K562 (cell line): Measurements from ENCODE around the gene EFEMP2. TPM values are rescaled to one million over a fixed set of nuclear protein-coding genes. Genes with fewer than 3 reads are reported as not detected.

Experiments
- ATAC-seq: fragments of 200-7000 bp; cut with Tn5 transposase; 3 replicates; pipeline ENCODE4 v1.9.1; 2020; ENCODE audit warnings: moderate library complexity
- BruUV-seq: library from RNA; stranded (reverse); fragments of 400-500 nt; replicated peaks from 2 replicates; lab custom pipeline; 2021; lab: Mats Ljungman, UMichigan
- CTCF ChIA-PET: fragments of 300-600 bp; formaldehyde crosslinking; extraction: SDS; loops from one replicate; lab custom pipeline; 2021; ENCODE audit warnings: low intra/inter-chr PET ratio; lab: Yijun Ruan, JAX
- POLR2A ChIA-PET: fragments of 300-600, 350-650 bp; sonication (Branson Sonifier 250); formaldehyde crosslinking; extraction: SDS; loops from one replicate; lab custom pipeline; 2021; ENCODE audit warnings: antibody characterized with exemption, inconsistent platforms; lab: Yijun Ruan, JAX
- DNase-seq, 4 experiments: peaks; one replicate each; pipeline versions ENCODE4 v3.0.0 to v3.0.0-alpha.2; 2011 to 2018; ENCODE audit warnings: low spot score in 3 of 4, mixed read lengths in 3 of 4; ENCODE audit errors: extremely low read depth in 1 of 4
- FAIRE-seq: peaks from 2 replicates; lab custom pipeline; 2011; peaks lifted over from hg19 to GRCh38; lab: Jason Lieb, UNC
- H2AFZ ChIP-seq: 2 replicates; pipeline ENCODE4 v1.6.0; 2011; ENCODE audit warnings: low read depth, low read length, control low read depth, inconsistent platforms
- H3K27ac ChIP-seq: fragments of 200-600 bp; 3 replicates; pipeline ENCODE4 v1.8.0; 2011; ENCODE audit warnings: low read depth, mild to moderate bottlenecking, control low read depth, inconsistent platforms, low read length, moderate library complexity, mixed read lengths; ENCODE audit errors: extremely low read depth
- H3K27me3 ChIP-seq, 2 experiments: fragments of 300-600 bp in 1 of 2; 2 replicates in 1 of 2; 3 replicates in 1 of 2; pipeline versions ENCODE4 v1.6.0 to v1.8.0; 2011; ENCODE audit warnings: inconsistent platforms in 2 of 2, low read length in 2 of 2, mild to moderate bottlenecking in 1 of 2, mixed read lengths in 1 of 2, moderate library complexity in 1 of 2; ENCODE audit not compliant: control insufficient read depth in 2 of 2, insufficient read depth in 2 of 2
- H3K36me3 ChIP-seq: fragments of 300-600 bp; 3 replicates; pipeline ENCODE4 v1.8.0; 2011; ENCODE audit warnings: mild to moderate bottlenecking, low read length, inconsistent platforms; ENCODE audit not compliant: control insufficient read depth, insufficient read depth
- H3K4me1 ChIP-seq, 2 experiments: fragments of 200-600 bp in 1 of 2; replicated peaks in 1 of 2; 2 replicates in 1 of 2; 3 replicates in 1 of 2; pipeline versions ENCODE4 v1.5.1 to v1.8.0; 2011; ENCODE audit warnings: inconsistent platforms in 2 of 2, low read length in 2 of 2, mild to moderate bottlenecking in 1 of 2, mixed read lengths in 1 of 2, moderate library complexity in 1 of 2; ENCODE audit not compliant: control insufficient read depth in 2 of 2, insufficient read depth in 2 of 2
- H3K4me2 ChIP-seq: 2 replicates; pipeline ENCODE4 v1.6.1; 2011; ENCODE audit warnings: low read length, control low read depth, inconsistent platforms, mixed read lengths; ENCODE audit not compliant: insufficient read depth
- H3K4me3 ChIP-seq: fragments of 200-600 bp; sonication (generic), shearing (Covaris generic); 2 replicates; pipeline ENCODE4 v1.5.1; 2016; ENCODE audit warnings: control low read depth, inconsistent platforms
- H3K79me2 ChIP-seq: fragments of 200-600 bp; 3 replicates; pipeline ENCODE4 v1.8.0; 2011; ENCODE audit warnings: low read length, inconsistent platforms; ENCODE audit not compliant: control insufficient read depth, insufficient read depth
- H3K9ac ChIP-seq, 2 experiments: 2 replicates each; pipeline versions ENCODE4 v1.6.0 to v1.6.1; 2011; ENCODE audit warnings: low read depth in 2 of 2, low read length in 2 of 2, control low read depth in 1 of 2, inconsistent platforms in 1 of 2, mild to moderate bottlenecking in 1 of 2, mixed read lengths in 1 of 2; ENCODE audit not compliant: insufficient read depth in 1 of 2
- H3K9me1 ChIP-seq: one replicate; pipeline ENCODE4 v1.6.0; 2011; ENCODE audit warnings: inconsistent platforms, mild to moderate bottlenecking, low read length, moderate library complexity; ENCODE audit not compliant: control insufficient read depth, insufficient read depth
- H3K9me3 ChIP-seq: replicated peaks from 2 replicates; pipeline ENCODE4 v1.5.1; 2011; ENCODE audit warnings: low read depth, low read length, inconsistent platforms; ENCODE audit not compliant: control insufficient read depth, insufficient read depth
- H4K20me1 ChIP-seq: replicated peaks from 2 replicates; pipeline ENCODE4 v1.6.1; 2011; ENCODE audit warnings: low read length, inconsistent platforms, mixed read lengths; ENCODE audit not compliant: control insufficient read depth, insufficient read depth
- CREB1 ChIP-seq, 2 experiments: sonication (generic) in 1 of 2; formaldehyde crosslinking in 1 of 2; IDR thresholded peaks; 2 replicates each; pipeline versions ENCODE4 v1.6.1 to v1.8.0; 2012 to 2022; ENCODE audit warnings: inconsistent platforms in 1 of 2, mild to moderate bottlenecking in 1 of 2, missing genetic modification reagents in 1 of 2, moderate library complexity in 1 of 2
- CREM ChIP-seq: IDR thresholded peaks from 2 replicates; pipeline ENCODE4 v1.6.1; 2014; ENCODE audit warnings: antibody characterized with exemption, low read depth
- DACH1 ChIP-seq: fragments of 450-650 bp; IDR thresholded peaks from 2 replicates; pipeline ENCODE4 v1.6.1; 2018; ENCODE audit not compliant: partially characterized antibody
- MAFK ChIP-seq: IDR thresholded peaks from 2 replicates; pipeline ENCODE4 v1.6.1; 2011; ENCODE audit warnings: low read length, improper control_type of control experiment
- PCBP1 ChIP-seq: fragments of 200-400 bp; formaldehyde crosslinking; IDR thresholded peaks from 2 replicates; pipeline ENCODE4 v1.6.1; 2018; ENCODE audit warnings: mild to moderate bottlenecking, low read depth, low read length; ENCODE audit not compliant: poor library complexity, severe bottlenecking
- PHF8 ChIP-seq: fragments of 200-600 bp; sonication (generic); IDR thresholded peaks from 2 replicates; pipeline ENCODE4 v1.6.1; 2012; ENCODE audit warnings: mixed run types, mild to moderate bottlenecking, inconsistent platforms, low read length, moderate library complexity, borderline replicate concordance
- POLR2G ChIP-seq: fragments of 200-400 bp; formaldehyde crosslinking; IDR thresholded peaks from 2 replicates; pipeline ENCODE4 v1.6.1; 2017; ENCODE audit warnings: low read depth, mild to moderate bottlenecking, antibody characterized with exemption, low read length, moderate library complexity
- WGBS: fragments of 100-300 bp; shearing (Covaris generic); methylation state at CpG from one replicate; pipeline ENCODE4 v1.1.6; 2016; ENCODE audit warnings: low coverage, mixed read lengths; ENCODE audit not compliant: insufficient coverage; ENCODE audit errors: missing lambda C conversion rate; 5-methylcytosine and 5-hydroxymethylcytosine counted together
- in situ Hi-C: fragments of 300-500 bp; cut with MboI; formaldehyde crosslinking; loops from 4 replicates; pipeline ENCODE4 v1.15.0; 2018; ENCODE audit warnings: inconsistent platforms, mixed read lengths
- intact Hi-C: fragments of 100-400 bp; cut with micrococcal nuclease; formaldehyde crosslinking; loops from 2 replicates; pipeline ENCODE4 v1.14.2; 2022
- polyA plus RNA-seq, 8 experiments: library from polyadenylated mRNA; depleted of rRNA in 4 of 8; stranded (reverse) in 5 of 8; unstranded in 3 of 8; fragments of >200 nt; fragmentation: Nextera tagmentation in 2 of 8; fragmentation: Illumina TruSeq in 1 of 8; extraction: Ambion mirVana in 2 of 8; extraction: Trizol in 1 of 8; gene quantifications; 2 replicates each; pipeline versions ENCODE4 v1.2.1 to v1.2.3, GENCODE V29; 2011 to 2014; ENCODE audit warnings: inconsistent platforms in 1 of 8, missing spikeins in 1 of 8
- total RNA-seq, 7 experiments: library from RNA; depleted of rRNA in 6 of 7; stranded (reverse); fragments of >200 nt in 6 of 7; fragmentation: Illumina TruSeq in 2 of 7; extraction: Trizol in 2 of 7; gene quantifications; 2 replicates each; pipeline versions ENCODE4 v1.2.1 to v1.2.3, GENCODE V29; 2011 to 2021; ENCODE audit warnings: low replicate concordance in 1 of 7
- TF ChIP-seq, protein P1 (sequence below): sonication (generic); formaldehyde crosslinking; IDR thresholded peaks from 2 replicates; pipeline ENCODE4 v1.8.0; 2022; ENCODE audit warnings: missing genetic modification reagents, mild to moderate bottlenecking, moderate library complexity, borderline replicate concordance

The EFEMP2 gene
- total and polyA plus RNA-seq, 9 of the 15 experiments (the other 6 are each of a cell fraction or from before 2014, with no cell fraction given) = 0.07 to 2.9 (median 0.69) TPM; not detected in 1

DNA sequence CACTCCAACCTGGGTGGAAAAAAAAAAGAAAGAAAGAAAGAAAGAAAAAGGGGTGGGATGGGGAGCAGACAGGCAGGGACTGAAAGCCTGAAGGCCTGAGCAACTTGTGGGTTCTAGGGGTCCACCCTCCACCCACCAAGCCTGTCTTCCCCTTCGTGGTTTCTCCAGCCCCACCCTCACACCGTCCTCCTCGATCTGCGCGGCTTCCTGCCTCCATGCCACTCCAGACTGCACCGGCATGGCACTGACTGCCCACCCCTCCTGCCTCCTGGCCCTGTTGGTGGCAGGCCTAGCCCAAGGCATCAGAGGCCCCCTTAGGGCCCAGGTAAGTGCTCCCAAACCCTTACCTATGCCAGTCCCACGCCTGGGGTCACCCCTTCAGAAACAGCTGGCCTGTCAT is 7.0 kb upstream of the EFEMP2 start, which contains the start of gene CTSW:
TSS of gene CTSW (plus strand) at position 221 of the 400 bp plus-strand sequence. CDS start at position 239, 18 bp downstream.
- peaks cover 0 to 19% of the 10 kb centered on the region in 2 experiments; a peak in 2 of 5 replicates for H3K4me1 ChIP-seq
- peak within 1 kb of the TSS in 1 of 2 experiments; percentile 77; a peak in 2 of 4 replicates for H3K9ac ChIP-seq
- peaks cover 3% of the 10 kb centered on the region; the same call in 1 of the 2 replicates for H4K20me1 ChIP-seq
- no peaks in the 10 kb centered on the region for H3K9me1 ChIP-seq
- H3K36me3 ChIP-seq = peaks cover 25% of the 10 kb centered on the region
- no peak within 1 kb of the TSS for H3K4me3 ChIP-seq
- no peaks in the 10 kb centered on the region for H3K9me3 ChIP-seq
- no TSS peak for BruUV-seq
- TF ChIP-seq CREB1 (IDR thresholded peaks at IDR 0.05) (no peak), CREB1 (CRISPR knock-in tag; IDR thresholded peaks at IDR 0.05) (no peak), PCBP1 (no peak), POLR2G (peak; percentile 55), MAFK (no peak), CREM (no peak), PHF8 (no peak), DACH1 (no peak)
- TF ChIP-seq, protein P1, sequence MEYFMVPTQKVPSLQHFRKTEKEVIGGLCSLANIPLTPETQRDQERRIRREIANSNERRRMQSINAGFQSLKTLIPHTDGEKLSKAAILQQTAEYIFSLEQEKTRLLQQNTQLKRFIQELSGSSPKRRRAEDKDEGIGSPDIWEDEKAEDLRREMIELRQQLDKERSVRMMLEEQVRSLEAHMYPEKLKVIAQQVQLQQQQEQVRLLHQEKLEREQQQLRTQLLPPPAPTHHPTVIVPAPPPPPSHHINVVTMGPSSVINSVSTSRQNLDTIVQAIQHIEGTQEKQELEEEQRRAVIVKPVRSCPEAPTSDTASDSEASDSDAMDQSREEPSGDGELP (CRISPR knock-in tag) = 0 out of 2 replicates have a peak, but pooled peaks have one; percentile 23
- ChIA-PET POLR2A (interaction anchor here (0.6 to 14.4 kb wide), 5 partner anchors 9 to 20 kb away, joined by 3 to 147 read pairs (median 6); partner anchors contain the start of genes CCDC85B and FIBP), CTCF (no interaction called here)
- in situ Hi-C loops = loop anchor here (5.0 kb wide), 1 partner anchor 108 kb away; no protein-coding TSS in a partner anchor
- DNase-seq = no peak
- H3K27me3 ChIP-seq = no peaks in the 10 kb centered on the region
- ATAC-seq = no peak
- H3K27ac ChIP-seq = no peak within 1 kb of the TSS
- H3K4me2 ChIP-seq = no peak within 1 kb of the TSS
- H3K79me2 ChIP-seq = no peaks in the 10 kb centered on the region
- WGBS = 32% methylated on average over 6 of the region's 7 CpGs
- intact Hi-C loops = no loop called here
- no peak for FAIRE-seq
- no peak within 1 kb of the TSS for H2AFZ ChIP-seq
